DND-41 (cell line): ENCODE data around the gene GM2A.

Experiments used
- ATAC-seq: fragments of 200-7000 bp; cut with Tn5 transposase; 3 replicates; pipeline ENCODE4 v1.9.1; 2021; ENCODE audit warnings: low read depth; ENCODE audit not compliant: insufficient read depth
- DNase-seq: peaks from one replicate; pipeline ENCODE4 v3.0.0-alpha.2; 2020
- H2AFZ ChIP-seq: 2 replicates; pipeline ENCODE4 v1.6.0; 2012; ENCODE audit warnings: low read depth, low read length
- H3K27ac ChIP-seq: 2 replicates; pipeline ENCODE4 v1.5.1; 2012; ENCODE audit warnings: low read length, inconsistent platforms
- H3K27me3 ChIP-seq: fragments of 200-600 bp; sonication (generic); 2 replicates; pipeline ENCODE4 v1.6.0; 2012; ENCODE audit warnings: low read length, mild to moderate bottlenecking, inconsistent platforms; ENCODE audit not compliant: insufficient read depth, poor library complexity
- H3K36me3 ChIP-seq: 2 replicates; pipeline ENCODE4 v1.5.1; 2012; ENCODE audit warnings: low read length, inconsistent platforms; ENCODE audit not compliant: insufficient read depth
- H3K4me1 ChIP-seq: 2 replicates; pipeline ENCODE4 v1.5.1; 2012; ENCODE audit warnings: mild to moderate bottlenecking, low read length; ENCODE audit not compliant: insufficient read depth
- H3K4me2 ChIP-seq: 2 replicates; pipeline ENCODE4 v1.6.0; 2012; ENCODE audit warnings: mild to moderate bottlenecking, moderate library complexity, low read length, inconsistent platforms; ENCODE audit not compliant: insufficient read depth
- H3K4me3 ChIP-seq, 2 experiments: fragments of 200-600 bp in 1 of 2; shearing (Covaris generic) in 1 of 2; 2 replicates each; pipeline ENCODE4 v1.5.1; 2012 to 2016; ENCODE audit warnings: inconsistent platforms in 2 of 2, low read length in 2 of 2, mild to moderate bottlenecking in 2 of 2, low read depth in 1 of 2, moderate library complexity in 1 of 2
- H3K79me2 ChIP-seq: 2 replicates; pipeline ENCODE4 v1.6.0; 2012; ENCODE audit warnings: low read length, inconsistent platforms; ENCODE audit not compliant: insufficient read depth
- H3K9ac ChIP-seq: 2 replicates; pipeline ENCODE4 v1.6.0; 2012; ENCODE audit warnings: low read depth, mild to moderate bottlenecking, inconsistent platforms, low read length, moderate library complexity
- H3K9me3 ChIP-seq: 2 replicates; pipeline ENCODE4 v1.5.1; 2012; ENCODE audit warnings: low read length, moderate library complexity, mild to moderate bottlenecking, inconsistent platforms; ENCODE audit not compliant: insufficient read depth, severe bottlenecking
- H4K20me1 ChIP-seq: 2 replicates; pipeline ENCODE4 v1.6.0; 2012; ENCODE audit warnings: low read length; ENCODE audit not compliant: insufficient read depth
- CTCF ChIP-seq: IDR thresholded peaks from 2 replicates; pipeline ENCODE4 v1.5.1; 2012; ENCODE audit warnings: borderline replicate concordance, low read length, moderate library complexity, mild to moderate bottlenecking; ENCODE audit not compliant: poor library complexity, severe bottlenecking; ENCODE audit errors: extremely low read depth
- EZH2 ChIP-seq: IDR thresholded peaks from 3 replicates; pipeline ENCODE4 v1.6.1; 2012; ENCODE audit warnings: borderline replicate concordance, low read depth, mild to moderate bottlenecking, moderate library complexity, low read length, inconsistent platforms; ENCODE audit not compliant: severe bottlenecking

The GM2A gene

GRCh38 chr5:151252762-151253604 is at the start of gene GM2A:
Gene GM2A, plus strand, starts transcription at chr5:151253185. Its CDS starts 32 bp downstream, at chr5:151253217.
- H3K27me3 ChIP-seq, result no peaks in the 10 kb centered on the region
- peak within 1 kb of the TSS; percentile 25 to 69; a peak in 3 of 4 replicates for H3K4me3 ChIP-seq
- H4K20me1 ChIP-seq, result peaks cover 55% of the 10 kb centered on the region
- DNase-seq (peak; percentile 99), ATAC-seq (peak; percentile 99)
- no peak for TF ChIP-seq CTCF
- no peak for TF ChIP-seq EZH2
- peak within 1 kb of the TSS; percentile 79 for H3K27ac ChIP-seq
- peak within 1 kb of the TSS; percentile 56 for H3K9ac ChIP-seq
- no peaks in the 10 kb centered on the region for H3K9me3 ChIP-seq
- H3K4me1 ChIP-seq, result peaks cover 48% of the 10 kb centered on the region
- peaks cover 72% of the 10 kb centered on the region for H3K79me2 ChIP-seq
- H3K36me3 ChIP-seq, result peaks cover 65% of the 10 kb centered on the region
- H2AFZ ChIP-seq, result peak within 1 kb of the TSS; percentile 57
- H3K4me2 ChIP-seq, result peak within 1 kb of the TSS; percentile 90

- Histone ChIP-seq H3K4me1 (peaks cover 32% of the 10 kb centered on the region), H3K9me3 (no peaks in the 10 kb centered on the region), H3K9ac (no peak overlapping the region), H3K4me3 (no peak overlapping the region), H3K36me3 (no peaks in the 10 kb centered on the region), H4K20me1 (no peaks in the 10 kb centered on the region), H3K27ac (no peak overlapping the region), H3K27me3 (no peaks in the 10 kb centered on the region), H3K79me2 (no peaks in the 10 kb centered on the region), H3K4me2 (no peak overlapping the region), H2AFZ (no peak overlapping the region)
- TF ChIP-seq CTCF (no peak), EZH2 (no peak)
- no peak for DNase-seq
- no peak for ATAC-seq
Observed at GRCh38 chr5:151204051-151204450, 48.9 kb upstream of the GM2A start.

- H3K9ac ChIP-seq, result no peak overlapping the region
- H3K27me3 ChIP-seq, result no peaks in the 10 kb centered on the region
- no peak overlapping the region for H3K4me3 ChIP-seq
- TF ChIP-seq EZH2 (no peak), CTCF (no peak)
- H3K27ac ChIP-seq, result peak overlapping the region; percentile 33
- H3K36me3 ChIP-seq, result no peaks in the 10 kb centered on the region
- no peaks in the 10 kb centered on the region for H3K79me2 ChIP-seq
- H3K9me3 ChIP-seq, result no peaks in the 10 kb centered on the region
- no peak overlapping the region for H3K4me2 ChIP-seq
- ATAC-seq (no peak), DNase-seq (peak; percentile 4)
- 0 out of 2 replicates have a peak overlapping the region, but pooled peaks have one; percentile 16 for H2AFZ ChIP-seq
- peaks cover 45% of the 10 kb centered on the region for H3K4me1 ChIP-seq
- no peaks in the 10 kb centered on the region for H4K20me1 ChIP-seq
Observed at GRCh38 chr5:151205411-151205810, 47.6 kb upstream of the GM2A start.
